ENCODE results near the gene RPL5.

RPL5 gene

GRCh38 chr1:92851729-92852128 is 19.9 kb downstream of the RPL5 start:
- DNase-seq (ENCODE audit: extremely low spot score, insufficient read length, low read depth) (no peak), FAIRE-seq (no peak)

- peak; percentile 12 for FAIRE-seq
- no peak for DNase-seq (ENCODE audit: extremely low spot score, insufficient read length, low read depth)
These were observed 21.5 kb downstream of the RPL5 start for GRCh38 chr1:92853299-92853698.

GRCh38 chr1:92854101-92854785 is 22.4 kb downstream of the RPL5 start:
- FAIRE-seq = no peak
- no peak for DNase-seq (ENCODE audit: extremely low spot score, insufficient read length, low read depth)

- DNase-seq (ENCODE audit: extremely low spot score, insufficient read length, low read depth) = no peak
- no peak for FAIRE-seq
These were observed 23.4 kb downstream of the RPL5 start for GRCh38 chr1:92855236-92855635.

GRCh38 chr1:92857817-92858216 is 26.0 kb downstream of the RPL5 start:
- no peak for DNase-seq (ENCODE audit: extremely low spot score, insufficient read length, low read depth)
- FAIRE-seq = no peak

- DNase-seq (ENCODE audit: extremely low spot score, insufficient read length, low read depth) (peak; percentile 42), FAIRE-seq (peak; percentile 97)
These were observed 26.9 kb downstream of the RPL5 start for GRCh38 chr1:92858564-92859399.

GRCh38 chr1:92859400-92860039 is 27.7 kb downstream of the RPL5 start:
- no peak for FAIRE-seq

GRCh38 chr1:92862605-92863004 is 30.8 kb downstream of the RPL5 start:
- FAIRE-seq (no peak), DNase-seq (ENCODE audit: extremely low spot score, insufficient read length, low read depth) (no peak)

More at GRCh38 chr1:92859400-92860039, 27.7 kb downstream of the RPL5 start:
- no peak for DNase-seq (ENCODE audit: extremely low spot score, insufficient read length, low read depth)

- DNase-seq (ENCODE audit: extremely low spot score, insufficient read length, low read depth) (no peak), FAIRE-seq (no peak)
These were observed 32.3 kb downstream of the RPL5 start for GRCh38 chr1:92864131-92864530.

GRCh38 chr1:92870591-92870990 is 38.8 kb downstream of the RPL5 start:
- no peak for DNase-seq (ENCODE audit: extremely low spot score, insufficient read length, low read depth)
- FAIRE-seq = no peak

GRCh38 chr1:92872719-92873118 is 40.9 kb downstream of the RPL5 start:
- FAIRE-seq (no peak), DNase-seq (ENCODE audit: extremely low spot score, insufficient read length, low read depth) (no peak)

- FAIRE-seq = no peak
- no peak for DNase-seq (ENCODE audit: extremely low spot score, insufficient read length, low read depth)
These were observed 43.1 kb downstream of the RPL5 start for GRCh38 chr1:92874987-92875386.

GRCh38 chr1:92876351-92876750 is 44.5 kb downstream of the RPL5 start:
- DNase-seq (ENCODE audit: extremely low spot score, insufficient read length, low read depth) (no peak), FAIRE-seq (no peak)

GRCh38 chr1:92877081-92877711 is 45.4 kb downstream of the RPL5 start:
- DNase-seq (ENCODE audit: extremely low spot score, insufficient read length, low read depth) = no peak
- peak; percentile 54 for FAIRE-seq

GRCh38 chr1:92877792-92878191 is 46.0 kb downstream of the RPL5 start:
- DNase-seq (ENCODE audit: extremely low spot score, insufficient read length, low read depth) = no peak
- peak; percentile 78 for FAIRE-seq

- peak; percentile 15 for FAIRE-seq
- no peak for DNase-seq (ENCODE audit: extremely low spot score, insufficient read length, low read depth)
These were observed 47.6 kb downstream of the RPL5 start for GRCh38 chr1:92879316-92879968.

GRCh38 chr1:92881391-92881790 is 49.6 kb downstream of the RPL5 start:
- no peak for DNase-seq (ENCODE audit: extremely low spot score, insufficient read length, low read depth)
- no peak for FAIRE-seq

- DNase-seq (ENCODE audit: extremely low spot score, insufficient read length, low read depth) = no peak
- FAIRE-seq = peak; percentile 63
These were observed 51.0 kb downstream of the RPL5 start for GRCh38 chr1:92882819-92883218.

- DNase-seq (ENCODE audit: extremely low spot score, insufficient read length, low read depth) (no peak), FAIRE-seq (peak; percentile 18)
These were observed 51.5 kb downstream of the RPL5 start for GRCh38 chr1:92883297-92883696.

- no peak for DNase-seq (ENCODE audit: extremely low spot score, insufficient read length, low read depth)
- no peak for FAIRE-seq
These were observed 52.4 kb downstream of the RPL5 start for GRCh38 chr1:92884195-92884594.

Data from GM18507 (cell line).